ENCODE measurements around the gene C2CD4B.

GRCh38 chr15:62147149-62147548, 17.9 kb downstream of the C2CD4B start:
- TF ChIP-seq POLR2AphosphoS5 (IDR thresholded peaks at IDR 0.05; ENCODE audit: low read depth), result no peak
- no peak for TF ChIP-seq SPI1 (IDR thresholded peaks at IDR 0.05; ENCODE audit: borderline replicate concordance, low read depth)
- TF ChIP-seq CTCF (IDR thresholded peaks at IDR 0.05; ENCODE audit: insufficient read depth, low read length), result no peak

All from HL-60 (cell line).